ENCODE results near the gene TRIM47.

The TRIM47 gene

GRCh38 chr17:75906143-75906884 lies 27.9 kb upstream of the TRIM47 start:
- DNase-seq = no peak

DNA sequence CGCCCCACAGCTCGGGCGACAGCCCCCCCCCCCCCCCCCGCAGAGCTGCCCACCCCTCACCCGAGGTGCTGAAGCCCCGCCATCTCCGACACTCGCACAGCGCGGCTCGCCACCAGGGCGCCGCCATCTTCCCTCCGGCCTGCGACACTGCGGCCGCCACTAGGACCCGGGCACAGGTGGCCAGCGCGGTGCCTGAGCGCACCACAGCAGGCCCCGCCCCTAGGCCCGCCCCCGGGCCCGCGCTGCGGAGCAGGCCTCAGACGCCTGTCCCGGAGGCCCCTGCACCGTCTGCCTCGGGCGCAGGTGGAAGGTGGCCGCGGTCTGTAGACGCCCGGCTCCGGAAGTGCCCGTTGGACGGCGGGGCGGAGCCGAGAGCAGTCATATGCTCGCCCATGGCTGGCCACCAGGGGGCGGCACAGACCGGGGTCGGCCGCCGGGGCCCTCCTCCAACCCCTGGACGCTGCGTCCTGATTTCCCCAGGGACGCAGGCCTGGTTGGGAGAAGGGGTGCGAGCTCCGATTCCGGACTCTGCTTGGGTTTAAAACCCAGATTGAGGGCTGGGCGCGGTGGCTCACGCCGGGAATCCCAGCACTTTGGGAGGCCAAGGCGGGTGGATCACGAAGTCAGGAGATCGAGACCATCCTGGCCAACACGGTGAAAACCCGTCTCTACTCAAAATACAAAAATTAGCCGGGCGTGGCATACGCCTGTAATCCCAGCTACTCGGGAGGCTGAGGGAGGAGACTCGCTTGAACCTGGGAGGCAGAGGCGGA lies 26.6 kb upstream of the TRIM47 start, which contains the start of gene MRPL38:
Gene MRPL38, minus strand, starts transcription at position 136 of the 773 bp plus-strand sequence. Its CDS starts 9 bp downstream, at position 127.
- peak; percentile 98 for DNase-seq

DNA sequence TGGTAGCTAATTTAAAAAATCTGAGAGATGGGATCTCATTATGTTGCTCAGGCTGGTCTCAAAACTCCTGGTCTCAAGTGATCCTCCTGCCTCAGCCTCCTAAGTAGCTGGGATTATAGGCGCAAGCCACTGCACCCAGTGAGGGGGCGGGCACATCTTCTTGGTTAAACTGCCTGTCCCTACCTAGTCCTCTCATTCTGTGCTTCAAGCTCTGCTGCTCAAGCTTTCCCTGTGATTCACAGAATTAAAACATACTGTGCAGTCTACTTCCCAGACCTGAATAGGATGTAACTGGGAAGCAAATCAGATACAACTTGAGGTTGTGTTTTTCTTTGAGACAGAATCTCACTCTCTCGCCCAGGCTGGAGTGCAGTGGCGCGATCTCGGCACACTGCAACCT lies 24.0 kb upstream of the TRIM47 start:
- no peak for DNase-seq

DNA sequence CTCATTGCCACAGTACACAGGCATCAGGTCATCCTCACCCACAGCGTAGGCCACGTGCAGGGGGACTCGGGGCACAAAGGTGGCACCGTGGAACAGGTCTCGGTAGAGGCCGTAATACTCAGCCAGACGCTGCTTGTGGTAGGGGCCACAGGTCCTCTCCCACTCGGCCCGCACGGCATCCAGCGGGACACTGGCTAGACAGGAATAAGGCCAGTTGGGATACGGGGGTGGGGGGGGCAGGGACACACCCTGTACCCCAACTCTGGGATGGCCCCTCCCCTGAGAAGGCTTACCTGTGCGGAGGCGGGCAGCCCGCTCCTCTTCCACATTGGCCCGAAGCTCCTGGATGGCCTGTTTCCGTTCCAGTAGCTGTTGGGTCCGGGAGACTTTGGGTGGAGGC lies 23.3 kb upstream of the TRIM47 start:
- no peak for DNase-seq

DNA sequence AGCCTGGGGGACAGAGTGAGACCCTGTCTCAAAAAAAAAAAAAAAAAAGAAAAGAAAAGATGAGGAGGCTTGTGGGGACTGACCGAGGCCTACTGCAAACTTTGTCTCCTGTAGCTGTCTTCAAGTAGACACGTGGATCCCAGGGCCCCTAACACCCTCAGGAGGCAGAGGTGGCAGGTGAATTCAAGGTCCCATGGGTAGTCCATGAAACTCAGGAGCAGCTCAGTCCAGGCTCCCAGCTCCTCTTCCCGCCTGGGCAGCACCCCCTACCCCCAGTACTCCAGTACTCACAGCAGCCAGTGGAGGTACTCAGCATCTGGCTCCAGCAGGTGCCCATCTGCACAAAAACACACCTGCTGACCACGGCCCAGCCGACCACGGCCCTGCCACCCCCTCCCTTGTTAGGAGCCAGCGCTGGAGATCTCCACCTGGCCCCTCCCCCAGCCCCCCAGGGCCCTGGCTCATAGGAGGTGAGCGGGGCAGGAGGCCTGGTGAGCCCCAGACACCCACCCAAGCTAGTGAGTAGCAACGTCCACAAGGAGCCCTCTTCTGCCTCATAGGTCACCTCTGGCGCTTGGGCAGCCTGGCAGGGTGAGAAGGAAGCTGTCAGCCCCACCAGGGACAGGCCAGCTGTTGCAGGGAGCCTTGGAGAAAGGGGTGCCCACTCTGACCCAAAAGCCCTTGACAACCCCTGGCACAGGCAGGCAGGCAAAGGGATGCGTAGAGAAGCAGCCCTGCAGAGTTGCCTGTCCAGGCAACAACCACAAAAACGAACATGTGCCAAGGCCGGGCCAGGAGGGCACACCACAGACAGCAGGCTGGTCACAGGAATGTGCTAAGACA lies 22.5 kb upstream of the TRIM47 start:
- DNase-seq = no peak

GRCh38 chr17:75899767-75900468 lies 21.5 kb upstream of the TRIM47 start:
- DNase-seq = no peak

DNA sequence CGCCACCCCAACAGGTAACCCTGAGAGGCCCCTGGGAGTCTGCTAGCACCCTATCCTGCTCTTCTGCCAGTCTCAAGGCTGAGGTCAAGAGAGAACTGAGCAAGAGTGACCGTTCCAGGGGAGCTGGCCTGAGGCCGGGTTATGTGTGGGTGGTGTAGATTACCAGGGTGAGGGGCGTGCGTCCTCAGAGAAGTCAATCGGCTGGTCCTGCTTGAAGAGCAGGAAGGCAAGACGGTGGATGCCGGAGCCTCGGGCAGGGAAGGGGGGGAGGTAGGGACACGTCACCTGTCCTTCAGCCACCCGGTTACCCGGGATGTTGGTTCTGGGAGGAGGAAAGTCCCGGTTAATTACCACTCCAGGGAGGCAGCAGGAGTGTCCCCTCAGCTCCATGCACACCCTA lies 21.0 kb upstream of the TRIM47 start:
- DNase-seq = no peak

GRCh38 chr17:75898791-75899190 lies 20.4 kb upstream of the TRIM47 start:
- no peak for DNase-seq

DNA sequence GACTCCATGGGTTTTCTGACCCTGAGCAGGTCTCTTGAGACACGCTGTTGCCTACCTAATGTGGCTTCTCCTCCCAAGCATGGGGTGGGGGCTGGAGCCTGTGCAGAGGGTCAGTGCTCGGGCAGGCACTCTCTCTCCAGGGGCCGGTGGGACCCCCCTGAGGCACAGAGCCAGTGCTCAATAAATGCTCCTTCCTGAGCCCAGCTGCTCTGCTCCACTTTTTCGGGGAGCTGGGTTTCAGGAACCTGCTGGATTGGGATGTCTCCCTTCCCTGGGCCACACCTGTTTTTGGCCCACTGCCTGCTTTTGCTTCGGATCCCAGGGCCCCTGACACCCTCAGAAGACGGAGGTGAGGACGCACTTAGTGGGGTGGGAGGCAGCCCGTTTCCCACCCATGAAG lies 19.7 kb upstream of the TRIM47 start:
- no peak for DNase-seq

GRCh38 chr17:75897160-75898019 lies 19.0 kb upstream of the TRIM47 start:
- DNase-seq = no peak

DNA sequence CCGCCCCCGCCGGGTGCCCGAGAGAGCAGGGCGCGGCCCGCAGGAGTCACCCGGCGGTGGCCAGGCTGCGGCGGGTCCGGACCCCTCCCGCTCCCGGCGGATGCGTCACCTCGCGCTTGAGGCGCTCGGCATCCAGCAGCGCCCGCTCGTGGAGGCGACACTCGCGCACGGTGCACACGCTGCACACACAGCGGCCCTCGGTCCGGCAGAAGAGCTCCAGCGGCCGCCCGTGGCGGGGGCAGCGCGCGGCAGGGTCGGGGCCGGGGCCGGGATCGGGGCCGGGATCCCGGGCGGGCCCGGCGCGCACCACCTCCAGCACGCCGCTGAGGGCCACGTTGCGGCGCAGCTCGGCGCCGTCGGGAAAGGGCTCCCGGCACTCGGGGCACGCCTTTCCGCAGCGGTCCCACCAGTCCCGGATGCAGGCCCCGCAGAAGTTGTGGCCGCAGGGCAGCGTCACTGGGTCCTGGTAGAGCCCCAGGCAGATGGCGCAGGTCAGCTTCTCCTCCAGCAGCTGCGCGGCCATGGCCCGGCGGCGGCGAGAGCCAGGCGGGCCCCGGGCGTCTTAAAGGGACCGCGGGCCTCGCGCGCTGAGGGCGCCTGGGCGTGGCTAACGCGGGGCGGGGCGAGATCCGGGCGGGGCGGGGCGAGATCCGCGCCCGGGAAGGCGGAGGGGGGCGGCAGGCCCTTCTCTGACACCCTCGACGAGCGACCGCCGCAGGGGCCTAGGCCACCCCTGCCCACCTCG lies 18.2 kb upstream of the TRIM47 start, which contains the start of gene TRIM65:
Gene TRIM65, minus strand, starts transcription at position 537 of the 745 bp plus-strand sequence. Its CDS starts 14 bp downstream, at position 523.
- DNase-seq = peak; percentile 87

DNA sequence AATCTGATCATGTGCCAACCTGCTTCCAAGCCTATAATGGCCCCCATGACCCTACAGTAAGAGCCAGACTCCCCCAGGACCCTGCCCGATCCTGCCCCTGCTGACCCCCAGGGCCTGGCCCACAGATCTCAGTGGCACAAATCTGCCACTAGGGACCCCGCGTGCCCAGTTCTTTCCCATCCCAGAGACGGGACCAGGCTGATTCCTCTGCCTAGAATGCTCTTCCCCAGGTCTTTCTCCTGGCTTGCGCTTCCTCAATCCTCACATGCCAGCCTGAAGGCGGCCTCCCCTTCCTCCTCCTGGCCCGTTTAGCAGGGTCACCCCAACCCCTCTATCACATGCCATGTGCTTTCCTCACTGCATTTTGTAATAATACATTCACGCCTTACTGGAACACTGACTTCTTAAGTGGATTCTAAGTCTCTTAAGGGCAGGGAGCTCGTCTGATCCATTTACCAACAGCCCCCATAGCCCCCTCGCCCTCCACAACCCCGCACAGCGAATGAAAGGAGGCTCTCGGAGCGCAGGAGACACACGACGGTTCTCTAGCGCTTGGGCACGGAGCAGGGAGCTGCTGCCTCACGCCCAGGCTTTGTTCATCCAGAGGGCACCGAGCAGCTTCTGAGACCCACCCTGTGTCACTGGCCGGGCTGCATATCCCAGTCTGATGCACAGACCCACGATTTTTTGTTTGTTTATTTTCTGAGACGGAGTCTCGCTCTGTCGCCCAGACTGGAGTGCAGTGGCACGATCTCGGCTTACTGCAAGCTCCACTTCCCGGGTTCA lies 17.2 kb upstream of the TRIM47 start:
- peak; percentile 40 for DNase-seq

DNA sequence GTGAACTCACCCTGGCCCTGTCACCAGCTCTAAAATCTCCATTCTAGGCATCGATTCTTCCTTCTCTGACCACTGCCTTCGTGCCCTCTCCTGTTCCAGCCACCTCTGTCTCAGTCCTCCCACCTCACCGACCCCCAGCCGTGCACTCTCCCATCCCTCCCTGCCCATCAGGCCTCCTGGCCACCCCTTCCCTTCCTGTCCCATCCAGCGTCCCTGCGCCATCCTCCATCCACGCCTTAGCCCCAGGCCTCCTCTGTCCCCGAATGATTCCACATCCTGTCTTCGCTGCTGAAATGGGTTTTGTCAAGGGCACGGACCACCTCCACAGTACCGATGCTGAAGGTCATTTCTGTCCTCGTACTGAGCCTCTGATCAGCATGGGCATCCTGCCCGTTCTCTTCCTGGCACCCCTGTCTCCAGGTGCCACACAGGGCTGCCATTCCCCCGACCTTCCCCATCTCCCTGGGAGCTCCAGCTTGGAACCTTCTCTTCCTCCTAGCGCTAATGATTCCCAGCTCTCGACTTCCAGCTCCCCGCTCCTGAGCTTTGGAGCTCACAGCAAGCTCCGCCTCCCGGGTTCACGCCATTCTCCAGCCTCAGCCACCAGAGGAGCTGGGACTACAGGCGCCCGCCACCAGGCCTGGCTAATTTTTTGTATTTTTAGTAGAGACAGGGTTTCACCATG lies 15.8 kb upstream of the TRIM47 start:
- DNase-seq = no peak

GRCh38 chr17:75893305-75894048 lies 15.1 kb upstream of the TRIM47 start:
- DNase-seq = no peak

DNA sequence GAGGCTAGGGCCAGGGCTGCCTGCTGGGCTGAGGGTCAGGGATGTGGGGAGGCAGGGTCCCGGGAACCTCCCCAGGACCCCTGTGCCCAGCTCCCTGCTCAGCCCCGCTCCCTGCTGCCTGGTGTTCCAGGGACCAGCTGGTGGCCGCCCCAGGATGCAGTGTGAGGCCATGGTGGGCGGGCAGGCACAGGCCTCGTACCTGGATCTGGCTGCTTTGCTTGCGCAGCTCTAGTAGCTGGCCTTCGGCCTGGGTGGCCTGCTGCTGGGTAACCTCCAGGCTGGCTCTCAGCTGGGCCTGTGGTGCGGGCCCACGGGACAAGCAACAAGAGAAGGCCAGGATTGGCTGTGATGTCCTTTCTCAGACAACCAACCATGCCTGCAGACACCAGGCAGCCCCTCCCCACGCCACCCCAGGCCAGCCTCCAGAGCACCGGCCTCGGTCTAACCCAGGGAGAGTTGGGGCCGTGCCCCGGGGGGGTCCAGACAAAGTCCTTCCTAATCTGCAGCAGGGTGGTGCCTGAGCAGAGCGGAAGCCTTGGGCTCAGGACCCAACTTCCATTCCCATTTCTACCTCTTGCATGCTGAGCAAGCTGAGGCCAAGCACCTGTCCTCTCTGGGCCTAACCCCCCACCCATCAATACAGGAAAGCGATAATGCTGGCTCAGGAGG lies 14.3 kb upstream of the TRIM47 start:
- no peak for DNase-seq

DNA sequence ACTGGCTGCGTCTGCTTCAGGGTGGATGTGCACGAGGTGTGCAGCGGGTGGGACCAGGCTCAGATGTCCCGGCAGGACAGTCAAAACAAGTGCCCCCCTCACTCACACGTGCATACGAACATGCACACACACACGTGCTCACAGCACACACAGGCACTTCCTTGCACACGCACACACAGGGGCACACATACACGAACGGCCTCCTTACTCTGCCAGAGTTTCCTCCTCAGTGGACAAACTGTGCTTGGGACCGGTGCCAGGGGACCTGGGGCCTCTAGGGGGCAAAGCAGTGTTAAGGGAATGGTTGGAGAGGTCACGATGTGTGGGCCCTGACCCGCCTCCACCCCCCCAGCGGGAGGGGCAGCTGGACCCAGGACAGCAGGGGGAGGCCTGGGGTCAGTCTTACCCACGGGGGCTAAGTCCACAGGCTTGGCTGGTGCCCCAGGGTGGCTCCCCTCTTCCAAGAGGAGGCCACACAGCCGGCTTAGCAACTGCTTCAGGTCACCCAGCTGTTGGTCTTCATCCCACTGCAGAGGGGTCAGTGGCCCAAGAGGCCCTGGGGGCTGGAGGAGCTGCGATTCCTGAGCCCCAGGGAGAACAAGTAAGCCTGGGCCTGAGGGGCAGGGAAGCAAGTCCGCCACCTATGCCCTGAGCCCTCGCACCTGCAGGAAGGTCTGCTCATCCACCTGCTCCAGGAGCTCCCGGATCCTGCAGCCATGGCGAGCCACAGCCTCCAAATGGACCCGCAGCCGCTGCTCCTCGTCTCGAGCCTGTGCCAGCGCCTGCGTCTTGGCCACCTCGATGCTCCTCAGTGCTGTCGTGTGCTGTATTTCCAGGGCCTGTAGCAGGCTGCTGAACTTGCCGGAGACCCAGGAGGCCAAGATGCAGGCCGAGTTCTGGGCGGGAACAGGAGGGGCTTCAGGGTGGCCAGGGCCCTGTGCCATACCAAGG lies 13.5 kb upstream of the TRIM47 start:
- DNase-seq = no peak
